SW480 (cell line): ENCODE data around the gene TAS2R41.

ENCODE experiments used
- DNase-seq: peaks from one replicate; pipeline ENCODE4 v3.0.0-alpha.2; 2016; ENCODE audit warnings: low spot score

TAS2R41 gene

GRCh38 chr7:143477501-143478150 lies at the start of gene TAS2R41:
TAS2R41 (plus strand) TSS chr7:143477873; CDS start chr7:143477873, 0 bp downstream.
- DNase-seq = no peak

GRCh38 chr7:143429770-143430698 lies 47.6 kb upstream of the TAS2R41 start:
- no peak for DNase-seq

- DNase-seq = no peak
These were observed 46.6 kb upstream of the TAS2R41 start for GRCh38 chr7:143431109-143431508.

GRCh38 chr7:143433759-143434158 lies 43.9 kb upstream of the TAS2R41 start:
- no peak for DNase-seq

GRCh38 chr7:143434660-143435059 lies 43.0 kb upstream of the TAS2R41 start:
- no peak for DNase-seq

- no peak for DNase-seq
These were observed 42.4 kb upstream of the TAS2R41 start for GRCh38 chr7:143435266-143435665.

GRCh38 chr7:143436325-143436946 lies 41.2 kb upstream of the TAS2R41 start:
- DNase-seq = no peak

- DNase-seq = no peak
These were observed 40.1 kb upstream of the TAS2R41 start for GRCh38 chr7:143437578-143437977.

- DNase-seq = no peak
These were observed 37.8 kb upstream of the TAS2R41 start for GRCh38 chr7:143439866-143440265.

- DNase-seq = no peak
These were observed 34.5 kb upstream of the TAS2R41 start, which contains the start of gene TAS2R60 for GRCh38 chr7:143443153-143443552. TAS2R60 (plus strand) TSS chr7:143443453; CDS start chr7:143443453, 0 bp downstream.

- no peak for DNase-seq
These were observed 33.5 kb upstream of the TAS2R41 start for GRCh38 chr7:143444063-143444782.

GRCh38 chr7:143444785-143445184 lies 32.9 kb upstream of the TAS2R41 start:
- no peak for DNase-seq

GRCh38 chr7:143447466-143447865 lies 30.2 kb upstream of the TAS2R41 start:
- no peak for DNase-seq

- no peak for DNase-seq
These were observed 29.2 kb upstream of the TAS2R41 start for GRCh38 chr7:143448429-143448828.

GRCh38 chr7:143449793-143450192 lies 27.9 kb upstream of the TAS2R41 start:
- DNase-seq = no peak

GRCh38 chr7:143451122-143451521 lies 26.6 kb upstream of the TAS2R41 start:
- no peak for DNase-seq

GRCh38 chr7:143451746-143452145 lies 25.9 kb upstream of the TAS2R41 start:
- DNase-seq = no peak

GRCh38 chr7:143452495-143452894 lies 25.2 kb upstream of the TAS2R41 start:
- no peak for DNase-seq

GRCh38 chr7:143454091-143454680 lies 23.5 kb upstream of the TAS2R41 start:
- DNase-seq = no peak

- DNase-seq = no peak
These were observed 22.2 kb upstream of the TAS2R41 start for GRCh38 chr7:143455491-143455890.

GRCh38 chr7:143455942-143456341 lies 21.7 kb upstream of the TAS2R41 start:
- no peak for DNase-seq
